Bronchus fibroblast of lung (primary cell): ENCODE measurements around the gene TREH. TPM values are rescaled to one million over a fixed set of nuclear protein-coding genes. Genes with fewer than 3 reads are reported as not detected.

Source experiments
- total RNA-seq: library from RNA; depleted of rRNA; stranded (reverse); fragments of >200 nt; gene quantifications from 2 replicates; pipeline ENCODE4 v1.2.3, GENCODE V29; 2015

TREH gene
- total RNA-seq = not detected in 2 replicates

DNA sequence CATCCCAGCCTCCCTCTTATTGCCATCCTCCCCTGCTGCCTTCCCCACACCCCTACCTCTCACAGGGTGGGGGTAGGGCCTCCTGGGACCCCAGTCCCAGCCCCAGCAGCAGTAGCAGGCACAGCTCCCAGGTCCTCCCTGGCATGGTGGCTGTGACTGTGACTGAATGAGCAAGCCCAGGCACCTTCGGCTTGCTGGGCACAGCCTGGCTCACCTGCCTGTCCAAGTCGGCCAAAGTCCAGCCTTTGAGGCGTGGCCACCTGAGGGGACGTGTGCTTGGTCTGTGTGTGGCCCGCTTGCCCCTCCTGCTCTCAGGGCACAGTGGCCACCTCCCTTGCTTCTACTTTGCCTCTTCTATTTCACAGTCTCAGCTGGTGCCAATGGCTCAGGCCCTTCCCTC lies at the start of gene TREH:
TREH (minus strand) TSS at position 168 of the 400 bp plus-strand sequence; CDS start at position 145, 23 bp downstream.

DNA sequence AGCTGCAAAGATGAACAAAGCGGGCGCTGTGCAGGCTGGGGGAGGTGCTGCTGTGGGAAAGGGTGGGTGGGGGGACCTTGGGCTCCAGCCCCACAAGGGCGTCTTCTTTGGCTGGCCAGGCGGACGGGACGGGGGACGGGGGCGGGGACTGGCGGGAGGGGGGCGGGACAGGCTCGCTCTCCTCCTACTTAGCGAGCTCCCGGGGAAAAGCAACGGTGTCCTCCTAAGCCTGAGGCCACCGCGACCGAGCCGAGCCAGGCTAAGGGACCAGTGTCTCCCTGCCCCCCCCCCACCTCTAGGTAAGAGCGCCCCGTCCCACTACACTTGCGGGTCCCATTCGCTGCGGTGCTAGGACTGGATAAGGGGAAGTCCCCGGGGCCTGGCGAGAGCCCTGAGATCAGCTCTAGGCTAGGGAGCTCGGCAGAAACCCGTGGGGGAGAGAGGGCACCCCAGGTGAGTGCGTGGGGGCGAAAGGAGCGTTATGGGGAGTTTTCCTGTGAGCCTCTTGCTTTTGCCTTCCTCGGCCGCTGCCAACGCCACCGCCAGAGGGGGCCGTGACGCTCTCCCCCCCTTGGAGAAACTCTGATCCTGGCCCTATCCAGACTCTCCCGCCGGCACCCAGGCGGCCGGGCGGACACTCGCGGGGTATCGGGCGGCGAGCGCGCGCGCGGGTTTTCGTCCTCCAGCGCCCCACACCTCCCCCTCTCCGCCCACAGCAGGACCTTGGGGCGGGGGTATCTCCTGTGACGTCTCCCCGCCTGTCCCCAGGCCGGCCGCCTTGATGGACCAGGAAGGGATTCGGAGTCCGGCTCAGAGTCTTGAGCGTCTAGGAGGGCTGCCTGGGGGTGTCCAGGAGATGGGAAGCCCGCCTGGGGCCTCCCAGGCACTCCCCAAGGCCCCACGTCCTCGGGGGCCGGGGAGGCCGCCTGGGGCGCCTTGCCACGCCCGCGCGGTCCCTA lies 71.8 kb downstream of the TREH start, which contains the start of gene PHLDB1:
PHLDB1 (plus strand) TSS at position 215 of the 959 bp plus-strand sequence. CDS start 6,222 bp downstream, outside the sequence.

Other genes with a start within 250 kb of the TREH start
- 10.1 and 13.6 TPM in 2 replicates for gene KMT2A, start 243.2 kb downstream of the TREH start, total RNA-seq
- 1.0 TPM in 1 of 2 replicates, not detected in the other for gene TTC36, start 152.2 kb downstream of the TREH start, total RNA-seq
- gene TMEM25, start 148.5 kb downstream of the TREH start, total RNA-seq = 21.4 and 23.0 TPM in 2 replicates
- 28.1 and 29.3 TPM in 2 replicates for gene IFT46, start 113.7 kb downstream of the TREH start, total RNA-seq
- 130 and 141 TPM in 2 replicates for gene ARCN1, start 107.2 kb downstream of the TREH start, total RNA-seq
- gene PHLDB1, start 72.0 kb downstream of the TREH start, total RNA-seq = 51.1 and 51.8 TPM in 2 replicates
- 44.9 and 48.8 TPM in 2 replicates for gene DDX6, start 111.5 kb upstream of the TREH start, total RNA-seq
- not detected in 2 replicates for gene CXCR5, start 204.2 kb upstream of the TREH start, total RNA-seq
- gene BCL9L, start 246.3 kb upstream of the TREH start, total RNA-seq = 21.0 and 21.4 TPM in 2 replicates